SK-N-SH (cell line): ENCODE data around the gene SRRT. TPM values are rescaled to one million over a fixed set of nuclear protein-coding genes. Genes with fewer than 3 reads are reported as not detected.

Experiments used
- CTCF ChIA-PET: fragments of 300-600, 350-600 bp; formaldehyde crosslinking; extraction: SDS; loops from one replicate; lab custom pipeline; 2021; lab: Yijun Ruan, JAX
- POLR2A ChIA-PET: fragments of 350-600 bp; sonication (Branson Sonifier 250); formaldehyde crosslinking; extraction: SDS; loops from one replicate; lab custom pipeline; 2020; ENCODE audit warnings: antibody characterized with exemption, inconsistent platforms; lab: Yijun Ruan, JAX
- DNase-seq: peaks from one replicate; pipeline ENCODE4 v3.0.0; 2012
- H2AFZ ChIP-seq: fragments of 200-600 bp; sonication (generic); 2 replicates; pipeline ENCODE4 v1.8.1; 2016; ENCODE audit warnings: antibody characterized with exemption, mild to moderate bottlenecking, low read depth
- H3F3A ChIP-seq: fragments of 200-600 bp; sonication (generic); replicated peaks from 2 replicates; pipeline ENCODE3; 2016; ENCODE audit warnings: antibody characterized with exemption, mild to moderate bottlenecking; ENCODE audit not compliant: insufficient read depth
- H3K27ac ChIP-seq, 2 experiments: fragments of 200-500 bp in 1 of 2; fragments of 200-600 bp in 1 of 2; sonication (Bioruptor generic) in 1 of 2; sonication (generic), shearing (Covaris generic) in 1 of 2; 2 replicates each; pipeline versions ENCODE4 v1.5.1 to v1.6.1; 2014 to 2016; ENCODE audit warnings: low read depth in 2 of 2, inconsistent platforms in 1 of 2, low read length in 1 of 2, mild to moderate bottlenecking in 1 of 2, mixed read lengths in 1 of 2
- H3K27me3 ChIP-seq: fragments of 200-600 bp; sonication (generic), shearing (Covaris generic); 2 replicates; pipeline ENCODE4 v1.6.1; 2016; ENCODE audit warnings: mixed run types; ENCODE audit not compliant: insufficient read depth
- H3K36me3 ChIP-seq, 2 experiments: fragments of 200-500 bp in 1 of 2; fragments of 200-600 bp in 1 of 2; sonication (Bioruptor generic) in 1 of 2; sonication (generic) in 1 of 2; replicated peaks in 1 of 2; 2 replicates each; pipeline versions ENCODE3 to v1.5.1; 2014 to 2016; ENCODE audit warnings: low read length in 1 of 2, mild to moderate bottlenecking in 1 of 2; ENCODE audit not compliant: insufficient read depth in 2 of 2, control insufficient read depth in 1 of 2
- H3K4me1 ChIP-seq, 2 experiments: fragments of 200-500 bp in 1 of 2; fragments of 200-600 bp in 1 of 2; sonication (Bioruptor generic) in 1 of 2; sonication (generic), shearing (Covaris generic) in 1 of 2; 2 replicates each; pipeline versions ENCODE4 v1.5.1 to v1.6.1; 2014 to 2016; ENCODE audit warnings: low read depth in 1 of 2, low read length in 1 of 2, mixed run types in 1 of 2; ENCODE audit not compliant: insufficient read depth in 2 of 2, control insufficient read depth in 1 of 2
- H3K4me2 ChIP-seq: fragments of 200-600 bp; sonication (generic), shearing (Covaris generic); 2 replicates; pipeline ENCODE4 v1.6.1; 2017; ENCODE audit warnings: mixed run types
- H3K4me3 ChIP-seq, 2 experiments: fragments of 200-500 bp in 1 of 2; fragments of 200-600 bp in 1 of 2; sonication (Bioruptor generic) in 1 of 2; sonication (generic), shearing (Covaris generic) in 1 of 2; 2 replicates each; pipeline versions ENCODE4 v1.5.1 to v1.8.1; 2014 to 2016; ENCODE audit warnings: low read depth in 2 of 2, inconsistent platforms in 1 of 2, low read length in 1 of 2, mild to moderate bottlenecking in 1 of 2, mixed read lengths in 1 of 2, moderate library complexity in 1 of 2
- H3K79me2 ChIP-seq: fragments of 200-600 bp; sonication (generic); 2 replicates; pipeline ENCODE4 v1.8.1; 2017; ENCODE audit warnings: mild to moderate bottlenecking; ENCODE audit not compliant: insufficient read depth
- H3K9ac ChIP-seq: fragments of 200-600 bp; sonication (generic); 2 replicates; pipeline ENCODE4 v1.6.1; 2017; ENCODE audit warnings: mixed run types
- H3K9me2 ChIP-seq: fragments of 200-600 bp; sonication (generic); 2 replicates; pipeline ENCODE4 v1.6.1; 2017; ENCODE audit warnings: mixed run types
- H3K9me3 ChIP-seq: fragments of 200-600 bp; sonication (generic); 2 replicates; pipeline ENCODE4 v1.6.1; 2017; ENCODE audit warnings: mixed run types, mild to moderate bottlenecking, moderate library complexity
- H4K20me1 ChIP-seq: fragments of 200-600 bp; sonication (generic); 2 replicates; pipeline ENCODE4 v1.6.1; 2017; ENCODE audit warnings: mild to moderate bottlenecking, mixed run types; ENCODE audit not compliant: insufficient read depth
- EP300 ChIP-seq, 2 experiments: IDR thresholded peaks; 2 replicates each; pipeline versions ENCODE4 v1.4.0 to v1.6.1; 2012; ENCODE audit warnings: borderline replicate concordance in 1 of 2, low read depth in 1 of 2, low read length in 1 of 2
- EZH2phosphoT487 ChIP-seq: fragments of 200-600 bp; sonication (generic); IDR thresholded peaks from 2 replicates; pipeline ENCODE4 v1.6.1; 2017; ENCODE audit warnings: low read depth, mixed run types, mild to moderate bottlenecking, antibody characterized with exemption, moderate library complexity, borderline replicate concordance
- FOSL2 ChIP-seq: IDR thresholded peaks from 2 replicates; pipeline ENCODE4 v1.4.0; 2012; ENCODE audit warnings: low read depth, mild to moderate bottlenecking, moderate library complexity, borderline replicate concordance
- FOXJ3 ChIP-seq: sonication (generic); formaldehyde crosslinking; IDR thresholded peaks from 2 replicates; pipeline ENCODE4 v1.5.1; 2020; ENCODE audit warnings: mild to moderate bottlenecking, missing genetic modification reagents
- FOXM1 ChIP-seq: IDR thresholded peaks from 2 replicates; pipeline ENCODE4 v1.4.0; 2012; ENCODE audit warnings: low read depth, mild to moderate bottlenecking
- GATA2 ChIP-seq: sonication (generic); formaldehyde crosslinking; IDR thresholded peaks from 2 replicates; pipeline ENCODE4 v1.5.0; 2020; ENCODE audit warnings: mild to moderate bottlenecking, missing genetic modification reagents
- MEF2A ChIP-seq: IDR thresholded peaks from 2 replicates; pipeline ENCODE4 v1.4.0; 2012; ENCODE audit warnings: low read depth, borderline replicate concordance
- MXI1 ChIP-seq: IDR thresholded peaks from 2 replicates; pipeline ENCODE4 v1.6.1; 2012; ENCODE audit warnings: mild to moderate bottlenecking, low read depth, low read length, improper control_type of control experiment
- NFIC ChIP-seq: IDR thresholded peaks from 2 replicates; pipeline ENCODE4 v1.4.0; 2012; ENCODE audit warnings: borderline replicate concordance
- NRF1 ChIP-seq: IDR thresholded peaks from 2 replicates; pipeline ENCODE4 v1.6.1; 2012; ENCODE audit warnings: low read depth, mild to moderate bottlenecking, low read length
- POLR2AphosphoS5 ChIP-seq: IDR thresholded peaks from 2 replicates; pipeline ENCODE4 v1.6.1; 2012; ENCODE audit warnings: low read depth, low read length
- RAD21 ChIP-seq: IDR thresholded peaks from 2 replicates; pipeline ENCODE4 v1.6.1; 2012; ENCODE audit warnings: mild to moderate bottlenecking, low read length
- TEAD4 ChIP-seq: IDR thresholded peaks from 2 replicates; pipeline ENCODE4 v1.4.0; 2012; ENCODE audit warnings: mild to moderate bottlenecking, borderline replicate concordance; ENCODE audit not compliant: insufficient read depth
- YY1 ChIP-seq: IDR thresholded peaks from 2 replicates; pipeline ENCODE4 v1.4.0; 2012; ENCODE audit warnings: low read depth, mild to moderate bottlenecking
- WGBS: methylation state at CpG from one replicate; pipeline ENCODE4 v1.1.6; 2017; ENCODE audit warnings: low lambda C conversion rate; 5-methylcytosine and 5-hydroxymethylcytosine counted together
- polyA plus RNA-seq, 3 experiments: library from polyadenylated mRNA; depleted of rRNA; stranded (reverse); fragments of >200 nt; gene quantifications; 2 replicates each; pipeline ENCODE4 v1.2.3, GENCODE V29; 2012
- TF ChIP-seq, protein P1 (sequence below): fragments of 150-350 bp; IDR thresholded peaks from 2 replicates; pipeline ENCODE4 v1.6.1; 2017; ENCODE audit warnings: antibody characterized with exemption, low read length, low read depth, borderline replicate concordance
- TF ChIP-seq, protein P2 (sequence below): IDR thresholded peaks from 2 replicates; pipeline ENCODE4; 2012
- TF ChIP-seq, protein P3 (sequence below): fragments of 200-600 bp; sonication (generic); IDR thresholded peaks from 2 replicates; pipeline ENCODE4 v1.6.1; 2017; ENCODE audit warnings: antibody characterized with exemption, mild to moderate bottlenecking, moderate library complexity
- TF ChIP-seq, protein P4 (sequence below): IDR thresholded peaks from 2 replicates; pipeline ENCODE4 v1.4.0; 2012; ENCODE audit warnings: low read depth
- TF ChIP-seq, protein P5 (sequence below): IDR thresholded peaks from 2 replicates; pipeline ENCODE4 v1.4.0; 2012; ENCODE audit warnings: low read depth, borderline replicate concordance

Gene SRRT
- polyA plus RNA-seq, 1 of the 3 experiments (the other 2 are of a cell fraction): 92.7 TPM

GRCh38 chr7:100897772-100898454 is 23.0 kb downstream of the SRRT start:
- H3K9me3 ChIP-seq: no peaks in the 10 kb centered on the region
- no peak overlapping the region for H3K4me3 ChIP-seq
- H3K4me1 ChIP-seq: peaks cover 7 to 9% of the 10 kb centered on the region in 2 experiments; a peak in 2 of 4 replicates
- H3K4me2 ChIP-seq: no peak overlapping the region
- no peak overlapping the region for H3K9ac ChIP-seq
- H3K27ac ChIP-seq: no peak overlapping the region
- no peak overlapping the region for H2AFZ ChIP-seq
- ChIA-PET CTCF (interaction anchor here (0.6 to 10.3 kb wide), 20 partner anchors 8 to 409 kb away, joined by 3 to 122 read pairs (median 4); partner anchors contain the start of genes SLC12A9 and UFSP1), POLR2A (no interaction called here)
- peaks cover 62% of the 10 kb centered on the region for H3K27me3 ChIP-seq
- no peaks in the 10 kb centered on the region for H3F3A ChIP-seq
- H3K36me3 ChIP-seq: no peaks in the 10 kb centered on the region
- DNase-seq: no peak
- no peaks in the 10 kb centered on the region for H4K20me1 ChIP-seq
- 57% methylated on average over 13 of the region's 13 CpGs for WGBS
- TF ChIP-seq, protein P1, sequence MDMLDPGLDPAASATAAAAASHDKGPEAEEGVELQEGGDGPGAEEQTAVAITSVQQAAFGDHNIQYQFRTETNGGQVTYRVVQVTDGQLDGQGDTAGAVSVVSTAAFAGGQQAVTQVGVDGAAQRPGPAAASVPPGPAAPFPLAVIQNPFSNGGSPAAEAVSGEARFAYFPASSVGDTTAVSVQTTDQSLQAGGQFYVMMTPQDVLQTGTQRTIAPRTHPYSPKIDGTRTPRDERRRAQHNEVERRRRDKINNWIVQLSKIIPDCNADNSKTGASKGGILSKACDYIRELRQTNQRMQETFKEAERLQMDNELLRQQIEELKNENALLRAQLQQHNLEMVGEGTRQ: no peak
- TF ChIP-seq GATA2 (CRISPR knock-in tag): no peak
- no peak for TF ChIP-seq FOSL2
- TF ChIP-seq, protein P2, sequence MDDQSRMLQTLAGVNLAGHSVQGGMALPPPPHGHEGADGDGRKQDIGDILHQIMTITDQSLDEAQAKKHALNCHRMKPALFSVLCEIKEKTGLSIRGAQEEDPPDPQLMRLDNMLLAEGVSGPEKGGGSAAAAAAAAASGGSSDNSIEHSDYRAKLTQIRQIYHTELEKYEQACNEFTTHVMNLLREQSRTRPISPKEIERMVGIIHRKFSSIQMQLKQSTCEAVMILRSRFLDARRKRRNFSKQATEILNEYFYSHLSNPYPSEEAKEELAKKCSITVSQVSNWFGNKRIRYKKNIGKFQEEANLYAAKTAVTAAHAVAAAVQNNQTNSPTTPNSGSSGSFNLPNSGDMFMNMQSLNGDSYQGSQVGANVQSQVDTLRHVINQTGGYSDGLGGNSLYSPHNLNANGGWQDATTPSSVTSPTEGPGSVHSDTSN: no peak
- no peak for TF ChIP-seq EP300 (IDR thresholded peaks at IDR 0.05; ENCODE audit: borderline replicate concordance in 1 of 2, low read depth in 1 of 2, low read length in 1 of 2)
- TF ChIP-seq YY1: no peak
- TF ChIP-seq, protein P3, sequence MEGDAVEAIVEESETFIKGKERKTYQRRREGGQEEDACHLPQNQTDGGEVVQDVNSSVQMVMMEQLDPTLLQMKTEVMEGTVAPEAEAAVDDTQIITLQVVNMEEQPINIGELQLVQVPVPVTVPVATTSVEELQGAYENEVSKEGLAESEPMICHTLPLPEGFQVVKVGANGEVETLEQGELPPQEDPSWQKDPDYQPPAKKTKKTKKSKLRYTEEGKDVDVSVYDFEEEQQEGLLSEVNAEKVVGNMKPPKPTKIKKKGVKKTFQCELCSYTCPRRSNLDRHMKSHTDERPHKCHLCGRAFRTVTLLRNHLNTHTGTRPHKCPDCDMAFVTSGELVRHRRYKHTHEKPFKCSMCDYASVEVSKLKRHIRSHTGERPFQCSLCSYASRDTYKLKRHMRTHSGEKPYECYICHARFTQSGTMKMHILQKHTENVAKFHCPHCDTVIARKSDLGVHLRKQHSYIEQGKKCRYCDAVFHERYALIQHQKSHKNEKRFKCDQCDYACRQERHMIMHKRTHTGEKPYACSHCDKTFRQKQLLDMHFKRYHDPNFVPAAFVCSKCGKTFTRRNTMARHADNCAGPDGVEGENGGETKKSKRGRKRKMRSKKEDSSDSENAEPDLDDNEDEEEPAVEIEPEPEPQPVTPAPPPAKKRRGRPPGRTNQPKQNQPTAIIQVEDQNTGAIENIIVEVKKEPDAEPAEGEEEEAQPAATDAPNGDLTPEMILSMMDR: no peak
- no peaks in the 10 kb centered on the region for H3K9me2 ChIP-seq
- H3K79me2 ChIP-seq: no peaks in the 10 kb centered on the region

- ChIA-PET POLR2A (no interaction called here), CTCF (interaction anchor here (1.5 to 10.3 kb wide), 5 partner anchors 47 to 245 kb away, joined by 4 to 122 read pairs (median 6); partner anchors contain the start of gene SLC12A9)
- no peaks in the 10 kb centered on the region for H4K20me1 ChIP-seq
- H3K27ac ChIP-seq: no peak overlapping the region
- H3K27me3 ChIP-seq: peaks cover 69% of the 10 kb centered on the region
- TF ChIP-seq MEF2A: no peak
- TF ChIP-seq NFIC: no peak
- TF ChIP-seq, protein P4, sequence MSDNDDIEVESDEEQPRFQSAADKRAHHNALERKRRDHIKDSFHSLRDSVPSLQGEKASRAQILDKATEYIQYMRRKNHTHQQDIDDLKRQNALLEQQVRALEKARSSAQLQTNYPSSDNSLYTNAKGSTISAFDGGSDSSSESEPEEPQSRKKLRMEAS: no peak
- TF ChIP-seq MXI1: no peak
- TF ChIP-seq RAD21: no peak
- TF ChIP-seq TEAD4: no peak
- TF ChIP-seq, protein P5, sequence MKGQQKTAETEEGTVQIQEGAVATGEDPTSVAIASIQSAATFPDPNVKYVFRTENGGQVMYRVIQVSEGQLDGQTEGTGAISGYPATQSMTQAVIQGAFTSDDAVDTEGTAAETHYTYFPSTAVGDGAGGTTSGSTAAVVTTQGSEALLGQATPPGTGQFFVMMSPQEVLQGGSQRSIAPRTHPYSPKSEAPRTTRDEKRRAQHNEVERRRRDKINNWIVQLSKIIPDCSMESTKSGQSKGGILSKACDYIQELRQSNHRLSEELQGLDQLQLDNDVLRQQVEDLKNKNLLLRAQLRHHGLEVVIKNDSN: no peak
- TF ChIP-seq NRF1: no peak
- no peak for TF ChIP-seq POLR2AphosphoS5
- TF ChIP-seq FOXJ3 (CRISPR knock-in tag): no peak
- no peak for TF ChIP-seq EZH2phosphoT487
- no peak for TF ChIP-seq FOXM1
- no peaks in the 10 kb centered on the region for H3K9me2 ChIP-seq
- no peak for DNase-seq
- H3K4me1 ChIP-seq: peaks cover 7 to 9% of the 10 kb centered on the region in 2 experiments; a peak in 2 of 4 replicates
- H2AFZ ChIP-seq: no peak overlapping the region
- no peak overlapping the region for H3K9ac ChIP-seq
- no peaks in the 10 kb centered on the region for H3K79me2 ChIP-seq
- H3K4me2 ChIP-seq: no peak overlapping the region
- no peaks in the 10 kb centered on the region for H3F3A ChIP-seq
- 52% methylated on average over 5 of the region's 5 CpGs for WGBS
- no peaks in the 10 kb centered on the region for H3K9me3 ChIP-seq
- no peaks in the 10 kb centered on the region for H3K36me3 ChIP-seq
- no peak overlapping the region for H3K4me3 ChIP-seq
These were observed 24.5 kb downstream of the SRRT start for GRCh38 chr7:100899432-100899831.
